Measurements from ENCODE around the gene EDN2. TPM values are rescaled to one million over a fixed set of nuclear protein-coding genes. Genes with fewer than 3 reads are reported as not detected.

EDN2 gene
- total RNA-seq, 4 donors from 2014 or later: 0.50 to 1.1 TPM; not detected in 2

GRCh38 chr1:41452704-41453290, 31.7 kb downstream of the EDN2 start:
- H3K27ac ChIP-seq: no peak overlapping the region
- TF ChIP-seq EP300 (IDR thresholded peaks at IDR 0.05): no peak
- no peak for TF ChIP-seq CTCF (IDR thresholded peaks at IDR 0.05)
- TF ChIP-seq POLR2A (IDR thresholded peaks at IDR 0.05): no peak
- no peak for TF ChIP-seq POLR2AphosphoS5 (IDR thresholded peaks at IDR 0.05)
- WGBS, 2 donors (ENCODE audit: low coverage in 1 of 2): 86 to 100% methylated on average over 6 to 7 of the region's 11 CpGs
- H3K4me3 ChIP-seq: no peak overlapping the region
- ATAC-seq: no peak
- H3K27me3 ChIP-seq: no peaks in the 10 kb centered on the region
- peaks cover 0 to 26% (median 9%) of the 10 kb centered on the region in 3 donors for H3K4me1 ChIP-seq
- no peaks in the 10 kb centered on the region for H3K36me3 ChIP-seq
- H3K9me3 ChIP-seq: no peaks in the 10 kb centered on the region

- ATAC-seq: no peak
Measured at GRCh38 chr1:41450747-41451285, 33.7 kb downstream of the EDN2 start.

DNA sequence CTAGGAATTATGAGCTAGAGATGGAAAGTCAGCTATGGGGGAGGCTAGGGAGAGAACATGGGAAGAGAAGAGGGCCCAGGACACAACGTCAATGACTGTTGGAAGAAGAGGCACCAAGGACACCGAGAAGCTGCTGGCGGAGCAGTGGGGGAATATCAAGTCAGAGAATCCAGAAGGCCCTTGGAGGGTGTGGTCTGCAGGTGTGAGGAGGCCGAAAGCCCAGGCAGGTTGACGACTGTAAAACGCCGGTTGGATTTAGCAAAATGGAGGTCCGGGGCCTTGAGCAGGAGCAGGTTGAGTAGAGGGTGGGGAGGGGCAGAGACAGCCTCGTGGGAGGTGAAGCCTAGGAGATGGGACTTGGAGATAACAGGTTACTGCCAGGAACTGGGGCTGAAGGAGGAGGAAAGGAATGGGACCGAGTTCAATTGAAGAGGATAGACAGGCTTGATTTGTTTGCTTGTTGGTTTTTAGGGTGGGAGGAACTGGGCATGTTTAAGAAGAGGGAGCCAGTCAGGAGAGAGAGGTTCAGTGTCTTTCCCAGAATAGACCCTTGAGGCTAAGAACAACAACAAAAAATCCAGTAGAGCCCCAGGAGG, 35.1 kb downstream of the EDN2 start:
- H3K27ac ChIP-seq: no peak overlapping the region
- TF ChIP-seq POLR2A (IDR thresholded peaks at IDR 0.05) (no peak), POLR2AphosphoS5 (IDR thresholded peaks at IDR 0.05) (no peak), EP300 (IDR thresholded peaks at IDR 0.05) (no peak), CTCF (IDR thresholded peaks at IDR 0.05) (no peak)
- H3K36me3 ChIP-seq: no peaks in the 10 kb centered on the region
- WGBS, 2 donors (ENCODE audit: low coverage in 1 of 2): 86 to 93% methylated on average over 3 to 8 of the region's 10 CpGs
- H3K4me3 ChIP-seq: no peak overlapping the region
- ATAC-seq: no peak
- no peaks in the 10 kb centered on the region for H3K27me3 ChIP-seq
- H3K4me1 ChIP-seq: no peaks in the 10 kb centered on the region
- peaks cover 0 to 7% (median 0%) of the 10 kb centered on the region in 3 donors for H3K9me3 ChIP-seq

More at GRCh38 chr1:41450747-41451285, 33.7 kb downstream of the EDN2 start:
- Histone ChIP-seq H3K4me1 (peaks cover 0 to 7% (median 0%) of the 10 kb centered on the region in 3 donors), H3K36me3 (no peaks in the 10 kb centered on the region), H3K9me3 (no peaks in the 10 kb centered on the region), H3K27me3 (no peaks in the 10 kb centered on the region), H3K4me3 (no peak overlapping the region), H3K27ac (no peak overlapping the region)
- no peak for TF ChIP-seq POLR2A (IDR thresholded peaks at IDR 0.05)
- no peak for TF ChIP-seq CTCF (IDR thresholded peaks at IDR 0.05)
- no peak for TF ChIP-seq EP300 (IDR thresholded peaks at IDR 0.05)
- TF ChIP-seq POLR2AphosphoS5 (IDR thresholded peaks at IDR 0.05): no peak
- WGBS, 2 donors (ENCODE audit: low coverage in 1 of 2): 96% methylated on average over 8 of the region's 9 CpGs; no CpG with 5 or more reads in 1 of the 2 donors

DNA sequence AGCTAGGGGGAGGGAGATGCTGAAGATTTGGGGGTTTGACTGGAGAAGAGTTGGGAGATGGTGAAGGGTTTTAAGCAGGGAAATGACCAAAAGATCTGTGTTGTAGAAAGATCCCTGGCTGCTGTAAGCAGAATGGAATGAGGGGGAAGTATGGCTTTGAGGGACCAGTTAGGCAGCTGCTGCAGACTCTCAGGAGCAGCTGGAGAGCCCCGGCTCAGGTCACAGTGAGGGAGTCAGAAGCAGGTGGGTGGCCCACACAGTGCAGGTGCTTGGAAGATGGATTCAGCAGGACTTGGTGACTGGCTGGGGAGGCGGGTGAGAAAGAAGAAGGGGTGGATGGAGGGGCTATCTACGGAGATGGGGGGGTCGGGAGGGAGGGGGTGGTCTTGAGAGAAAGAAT, 35.7 kb downstream of the EDN2 start:
- no peak overlapping the region for H3K27ac ChIP-seq
- H3K4me3 ChIP-seq: no peak overlapping the region
- H3K9me3 ChIP-seq: peaks cover 0 to 13% (median 0%) of the 10 kb centered on the region in 3 donors
- no peaks in the 10 kb centered on the region for H3K36me3 ChIP-seq
- TF ChIP-seq CTCF (IDR thresholded peaks at IDR 0.05): no peak
- 71 to 100% methylated on average over 1 to 2 of the region's 4 CpGs for WGBS, 2 donors (ENCODE audit: low coverage in 1 of 2)
- no peaks in the 10 kb centered on the region for H3K4me1 ChIP-seq
- no peak for ATAC-seq
- no peaks in the 10 kb centered on the region for H3K27me3 ChIP-seq

Measured in gastroesophageal sphincter (tissue), 4 donors.